MCF 10A (cell line): ENCODE measurements around the gene PLXDC2. TPM values are rescaled to one million over a fixed set of nuclear protein-coding genes. Genes with fewer than 3 reads are reported as not detected.

ENCODE experiments used
- BruUV-seq: library from RNA; stranded (reverse); fragments of 400-500 nt; replicated peaks from 2 replicates; lab custom pipeline; 2021; lab: Mats Ljungman, UMichigan
- CTCF ChIA-PET: fragments of 300-600 bp; sonication (Branson Sonifier 250); formaldehyde crosslinking; extraction: SDS; loops from one replicate; lab custom pipeline; 2021; ENCODE audit warnings: antibody characterized with exemption, inconsistent platforms; lab: Yijun Ruan, JAX
- POLR2A ChIA-PET: fragments of 300-600, 350-650 bp; sonication (Branson Sonifier 250); formaldehyde crosslinking; extraction: SDS; loops from one replicate; lab custom pipeline; 2020; ENCODE audit warnings: antibody characterized with exemption, inconsistent platforms; lab: Yijun Ruan, JAX
- DNase-seq: peaks from one replicate; pipeline ENCODE4 v3.0.0-alpha.2; 2018; ENCODE audit not compliant: unreplicated experiment
- H3K27ac Mint-ChIP-seq: one replicate; pipeline ENCODE4 v1.8.0; 2022; ENCODE audit warnings: mild to moderate bottlenecking, low read depth, mixed read lengths; ENCODE audit not compliant: unreplicated experiment
- H3K27me3 Mint-ChIP-seq: one replicate; pipeline ENCODE4 v1.8.0; 2022; ENCODE audit warnings: mixed read lengths; ENCODE audit not compliant: insufficient read depth, unreplicated experiment
- H3K36me3 Mint-ChIP-seq: one replicate; pipeline ENCODE4 v1.8.0; 2022; ENCODE audit warnings: mild to moderate bottlenecking, moderate library complexity, mixed read lengths; ENCODE audit not compliant: insufficient read depth, unreplicated experiment
- H3K4me1 Mint-ChIP-seq: one replicate; pipeline ENCODE4 v1.8.0; 2022; ENCODE audit warnings: mixed read lengths; ENCODE audit not compliant: insufficient read depth, unreplicated experiment
- H3K4me3 Mint-ChIP-seq: one replicate; pipeline ENCODE4 v1.8.0; 2022; ENCODE audit warnings: mild to moderate bottlenecking, moderate library complexity, mixed read lengths; ENCODE audit not compliant: unreplicated experiment
- H3K9me3 Mint-ChIP-seq: one replicate; pipeline ENCODE4 v1.8.0; 2022; ENCODE audit warnings: mixed read lengths; ENCODE audit not compliant: unreplicated experiment
- intact Hi-C: fragments of 100-400 bp; cut with micrococcal nuclease; formaldehyde crosslinking; loops from 2 replicates; pipeline ENCODE4 v1.14.1; 2022
- total RNA-seq: library from RNA; stranded (reverse); gene quantifications from 2 replicates; pipeline ENCODE4 v1.2.3, GENCODE V29; 2022
- TF ChIP-seq, protein P1 (sequence below): fragments of 200-600 bp; IDR thresholded peaks from one replicate; pipeline ENCODE4 v1.8.0; 2022; ENCODE audit warnings: antibody characterized with exemption, mild to moderate bottlenecking; ENCODE audit not compliant: unreplicated experiment

PLXDC2 gene
- total RNA-seq, 1 experiment from 2014 or later = 23.3 TPM

DNA sequence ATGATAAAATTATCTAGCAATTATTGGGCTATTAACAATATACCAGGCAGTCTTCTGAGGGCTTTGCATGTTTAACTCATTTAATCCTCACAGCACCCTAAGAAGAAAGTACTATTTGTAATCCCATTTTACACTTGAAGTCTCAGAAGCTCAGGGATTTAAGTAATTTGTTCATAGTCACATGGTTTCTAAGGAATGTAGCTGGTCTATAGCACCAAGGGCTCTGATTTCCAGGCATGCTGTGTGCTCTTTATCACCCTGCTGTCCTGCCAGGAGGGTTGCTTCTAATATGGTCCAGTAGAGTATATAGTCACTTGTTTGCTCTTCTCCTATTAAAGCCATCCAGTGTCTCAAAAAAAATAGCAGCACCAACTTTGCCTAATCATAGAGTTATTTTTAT, 417.2 kb downstream of the PLXDC2 start:
- TF ChIP-seq, protein P1, sequence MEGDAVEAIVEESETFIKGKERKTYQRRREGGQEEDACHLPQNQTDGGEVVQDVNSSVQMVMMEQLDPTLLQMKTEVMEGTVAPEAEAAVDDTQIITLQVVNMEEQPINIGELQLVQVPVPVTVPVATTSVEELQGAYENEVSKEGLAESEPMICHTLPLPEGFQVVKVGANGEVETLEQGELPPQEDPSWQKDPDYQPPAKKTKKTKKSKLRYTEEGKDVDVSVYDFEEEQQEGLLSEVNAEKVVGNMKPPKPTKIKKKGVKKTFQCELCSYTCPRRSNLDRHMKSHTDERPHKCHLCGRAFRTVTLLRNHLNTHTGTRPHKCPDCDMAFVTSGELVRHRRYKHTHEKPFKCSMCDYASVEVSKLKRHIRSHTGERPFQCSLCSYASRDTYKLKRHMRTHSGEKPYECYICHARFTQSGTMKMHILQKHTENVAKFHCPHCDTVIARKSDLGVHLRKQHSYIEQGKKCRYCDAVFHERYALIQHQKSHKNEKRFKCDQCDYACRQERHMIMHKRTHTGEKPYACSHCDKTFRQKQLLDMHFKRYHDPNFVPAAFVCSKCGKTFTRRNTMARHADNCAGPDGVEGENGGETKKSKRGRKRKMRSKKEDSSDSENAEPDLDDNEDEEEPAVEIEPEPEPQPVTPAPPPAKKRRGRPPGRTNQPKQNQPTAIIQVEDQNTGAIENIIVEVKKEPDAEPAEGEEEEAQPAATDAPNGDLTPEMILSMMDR = no peak
- intact Hi-C loops = no loop called here
- DNase-seq = no peak
- Mint-ChIP-seq H3K4me3 (no peak overlapping the region), H3K27me3 (no peaks in the 10 kb centered on the region), H3K27ac (no peak overlapping the region), H3K36me3 (peaks cover 5% of the 10 kb centered on the region), H3K9me3 (no peaks in the 10 kb centered on the region), H3K4me1 (no peaks in the 10 kb centered on the region)
- ChIA-PET CTCF (no interaction called here), POLR2A (no interaction called here)
- no TSS peak for BruUV-seq

DNA sequence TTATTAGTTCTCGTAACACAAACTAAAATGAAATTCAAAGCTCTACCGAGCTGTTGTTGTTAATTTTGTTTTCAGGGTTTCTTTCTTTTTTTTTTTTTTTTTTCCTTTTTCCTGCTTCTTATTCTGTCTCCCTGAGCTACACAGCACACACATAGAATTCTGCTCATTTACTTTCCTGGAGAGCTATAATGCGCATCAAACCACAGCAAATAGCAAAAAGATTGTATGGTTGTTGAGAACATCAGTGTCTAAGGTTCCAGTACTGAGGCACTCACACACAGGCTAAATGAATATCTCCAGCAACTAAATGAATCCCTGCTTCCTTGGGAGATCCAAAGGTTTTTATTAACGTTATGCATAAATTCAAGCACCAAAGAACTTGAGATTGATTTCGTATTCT, 418.3 kb downstream of the PLXDC2 start:
- ChIA-PET CTCF (no interaction called here), POLR2A (no interaction called here)
- Mint-ChIP-seq H3K4me3 (no peak overlapping the region), H3K27me3 (no peaks in the 10 kb centered on the region), H3K27ac (no peak overlapping the region), H3K36me3 (peaks cover 5% of the 10 kb centered on the region), H3K9me3 (no peaks in the 10 kb centered on the region), H3K4me1 (no peaks in the 10 kb centered on the region)
- no TSS peak for BruUV-seq
- intact Hi-C loops = no loop called here
- TF ChIP-seq, protein P1 = no peak
- no peak for DNase-seq

DNA sequence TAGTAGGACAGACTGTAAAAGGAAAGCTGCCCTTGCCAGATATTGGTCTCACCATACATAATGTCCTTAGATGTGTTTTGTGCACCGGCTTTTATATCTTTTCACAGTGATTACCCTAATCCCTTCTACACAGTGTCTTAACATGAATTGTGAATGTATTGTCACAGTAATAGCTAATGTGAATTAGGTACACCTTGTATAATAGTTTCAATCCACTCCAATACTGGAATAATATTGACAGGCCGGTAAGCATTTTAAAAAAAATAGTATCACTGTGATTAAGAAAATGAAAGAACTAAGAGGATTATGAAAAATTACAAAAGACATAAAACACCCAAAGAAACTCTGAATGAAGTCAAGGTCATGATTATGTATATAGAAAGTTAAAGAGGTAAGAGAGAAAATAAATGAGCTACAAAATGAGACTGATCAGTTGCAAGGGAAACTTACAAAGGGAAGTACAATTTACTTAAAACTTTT, 420.9 kb downstream of the PLXDC2 start:
- BruUV-seq = no TSS peak
- CTCF ChIA-PET = interaction anchor here (0.6 to 1.1 kb wide), 3 partner anchors 47 to 315 kb away, joined by 3 read pairs; no protein-coding TSS in a partner anchor

DNA sequence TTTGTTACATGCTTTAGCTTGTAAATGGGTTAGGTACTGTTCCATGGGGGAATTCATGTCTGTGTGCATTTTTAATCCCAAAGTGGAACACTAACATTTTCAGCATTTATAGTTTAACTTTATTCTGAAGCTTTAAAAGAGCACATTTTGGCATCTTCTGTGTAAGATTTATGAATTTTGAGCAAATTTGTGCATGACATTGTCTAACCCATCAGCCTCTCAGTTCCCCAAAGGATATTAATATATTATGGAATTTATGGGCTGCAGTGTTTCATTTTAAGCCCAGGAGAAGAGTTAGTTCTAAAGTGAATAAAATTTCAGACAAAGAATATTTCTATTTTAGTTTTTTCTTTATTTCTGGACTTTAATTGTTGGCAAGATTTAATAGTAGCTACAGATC, 421.4 kb downstream of the PLXDC2 start:
- no TSS peak for BruUV-seq
- no peaks in the 10 kb centered on the region for H3K4me1 Mint-ChIP-seq
- H3K27me3 Mint-ChIP-seq = no peaks in the 10 kb centered on the region
- peaks cover 5% of the 10 kb centered on the region for H3K36me3 Mint-ChIP-seq
- H3K4me3 Mint-ChIP-seq = no peak overlapping the region
- ChIA-PET POLR2A (interaction anchor here (0.6 kb wide), 1 partner anchor 607 kb away, joined by 3 read pairs; no protein-coding TSS in a partner anchor), CTCF (no interaction called here)
- no peak for DNase-seq
- TF ChIP-seq, protein P1 = no peak
- H3K9me3 Mint-ChIP-seq = no peaks in the 10 kb centered on the region
- intact Hi-C loops = no loop called here
- H3K27ac Mint-ChIP-seq = no peak overlapping the region

More for the DNA sequence above, 420.9 kb downstream of the PLXDC2 start:
- peaks cover 5% of the 10 kb centered on the region for H3K36me3 Mint-ChIP-seq
- no peaks in the 10 kb centered on the region for H3K27me3 Mint-ChIP-seq
- no peak overlapping the region for H3K4me3 Mint-ChIP-seq
- no peak overlapping the region for H3K27ac Mint-ChIP-seq
- no peaks in the 10 kb centered on the region for H3K9me3 Mint-ChIP-seq
- TF ChIP-seq, protein P1 = no peak
- intact Hi-C loops = no loop called here
- no peak for DNase-seq
- POLR2A ChIA-PET = interaction anchor here (0.6 kb wide), 1 partner anchor 608 kb away, joined by 3 read pairs; no protein-coding TSS in a partner anchor
- no peaks in the 10 kb centered on the region for H3K4me1 Mint-ChIP-seq
